Liver (tissue), 9 donors: Measurements from ENCODE around the gene DNAH1. TPM values are rescaled to one million over a fixed set of nuclear protein-coding genes. Genes with fewer than 3 reads are reported as not detected.

Experiments used
- DNase-seq: peaks from one replicate; pipeline ENCODE4 v3.0.0-alpha.2; 2017; ENCODE audit warnings: low spot score
- H3K27ac ChIP-seq, 2 donors: one replicate each; pipeline ENCODE4 v1.7.0; 2013; ENCODE audit warnings: inconsistent platforms in 2 of 2, low read length in 2 of 2, control low read depth in 1 of 2, low read depth in 1 of 2, mild to moderate bottlenecking in 1 of 2
- H3K27me3 ChIP-seq, 4 donors: one replicate each; pipeline versions ENCODE4 v1.6.1 to v1.7.0; 2013; ENCODE audit warnings: low read length in 3 of 4, inconsistent platforms in 1 of 4, mild to moderate bottlenecking in 1 of 4, moderate library complexity in 1 of 4; ENCODE audit not compliant: control insufficient read depth in 4 of 4, insufficient read depth in 4 of 4
- H3K36me3 ChIP-seq, 4 donors: one replicate each; pipeline versions ENCODE4 v1.6.1 to v1.7.0; 2013; ENCODE audit warnings: low read length in 3 of 4, mild to moderate bottlenecking in 3 of 4, low read depth in 1 of 4, moderate library complexity in 1 of 4; ENCODE audit not compliant: control insufficient read depth in 4 of 4, insufficient read depth in 3 of 4
- H3K4me1 ChIP-seq, 4 donors: one replicate each; pipeline versions ENCODE4 v1.6.1 to v1.7.0; 2013; ENCODE audit warnings: low read length in 3 of 4, mild to moderate bottlenecking in 3 of 4, moderate library complexity in 1 of 4; ENCODE audit not compliant: control insufficient read depth in 4 of 4, insufficient read depth in 4 of 4
- H3K4me3 ChIP-seq, 3 donors: one replicate each; pipeline versions ENCODE4 v1.6.1 to v1.7.0; 2013; ENCODE audit warnings: low read length in 3 of 3, control low read depth in 1 of 3, low read depth in 1 of 3, mild to moderate bottlenecking in 1 of 3
- H3K9ac ChIP-seq, 2 donors: one replicate each; pipeline ENCODE4 v1.7.0; 2013; ENCODE audit warnings: low read length in 2 of 2, mild to moderate bottlenecking in 2 of 2, moderate library complexity in 2 of 2, control low read depth in 1 of 2, low read depth in 1 of 2
- H3K9me3 ChIP-seq, 4 donors: one replicate each; pipeline versions ENCODE4 v1.6.1 to v1.7.0; 2013; ENCODE audit warnings: low read length in 3 of 4; ENCODE audit not compliant: control insufficient read depth in 4 of 4
- ATF3 ChIP-seq: IDR thresholded peaks from 2 replicates; pipeline ENCODE4 v1.6.1; 2016; ENCODE audit warnings: antibody characterized with exemption
- FOXA2 ChIP-seq: IDR thresholded peaks from 2 replicates; pipeline ENCODE4 v1.6.1; 2016; ENCODE audit warnings: antibody characterized with exemption
- GABPA ChIP-seq, 2 donors: IDR thresholded peaks in 1 of 2; conservative IDR thresholded peaks in 1 of 2; 2 replicates each; pipeline ENCODE4 v1.6.1; 2016; ENCODE audit warnings: antibody characterized with exemption in 2 of 2, mild to moderate bottlenecking in 1 of 2, moderate library complexity in 1 of 2
- HNF4A ChIP-seq, 2 donors: conservative IDR thresholded peaks; 2 replicates each; pipeline ENCODE4 v1.6.1; 2016; ENCODE audit warnings: antibody characterized with exemption in 2 of 2, mild to moderate bottlenecking in 2 of 2
- HNF4G ChIP-seq: IDR thresholded peaks from 2 replicates; pipeline ENCODE4 v1.6.1; 2016; ENCODE audit warnings: antibody characterized with exemption
- JUND ChIP-seq, 2 donors: IDR thresholded peaks; 2 replicates each; pipeline ENCODE4 v1.6.1; 2016; ENCODE audit warnings: antibody characterized with exemption in 2 of 2
- NR2F2 ChIP-seq: IDR thresholded peaks from 2 replicates; pipeline ENCODE4 v1.6.1; 2016; ENCODE audit warnings: antibody characterized with exemption
- RAD21 ChIP-seq, 2 donors: IDR thresholded peaks; 2 replicates each; pipeline ENCODE4 v1.6.1; 2016; ENCODE audit warnings: antibody characterized with exemption in 2 of 2, mild to moderate bottlenecking in 2 of 2
- REST ChIP-seq: IDR thresholded peaks from 2 replicates; pipeline ENCODE4 v1.6.1; 2016; ENCODE audit warnings: antibody characterized with exemption, mild to moderate bottlenecking
- SP1 ChIP-seq: IDR thresholded peaks from 2 replicates; pipeline ENCODE4 v1.6.1; 2018; ENCODE audit warnings: antibody characterized with exemption, mild to moderate bottlenecking
- TAF1 ChIP-seq: conservative IDR thresholded peaks from 2 replicates; pipeline ENCODE4 v1.6.1; 2016; ENCODE audit warnings: antibody characterized with exemption, mild to moderate bottlenecking
- YY1 ChIP-seq: IDR thresholded peaks from 2 replicates; pipeline ENCODE4 v1.6.1; 2016; ENCODE audit warnings: antibody characterized with exemption, mild to moderate bottlenecking
- WGBS: extraction: QIAGEN DNeasy Blood & Tissue Kit; methylation state at CpG from one replicate; pipeline ENCODE4 v1.1.7; 2013; 5-methylcytosine and 5-hydroxymethylcytosine counted together
- polyA plus RNA-seq, 2 donors: library from polyadenylated mRNA; stranded (reverse) in 1 of 2; unstranded in 1 of 2; fragments of 200-250 nt in 1 of 2; fragments of >200 nt in 1 of 2; fragmentation: Nextera tagmentation in 1 of 2; extraction: Ambion mirVana in 1 of 2; gene quantifications; one replicate each; pipeline versions ENCODE4 v1.2.1 to v1.2.3, GENCODE V29; 2013 to 2015
- total RNA-seq, 2 donors: library from RNA; depleted of rRNA; stranded (reverse); fragments of >200 nt; gene quantifications; one replicate each; pipeline ENCODE4 v1.2.3, GENCODE V29; 2014
- TF ChIP-seq, protein P1 (sequence below): fragments of 150-350 bp; IDR thresholded peaks from 2 replicates; pipeline ENCODE4 v1.5.1; 2017; ENCODE audit warnings: improper control_type of control experiment, low read depth, low read length; ENCODE audit not compliant: missing input control
- donor health status: healthy.
- donor health status: healthy.
- donor health status: healthy.
- donor health status: healthy.
- donor health status: healthy.

Gene DNAH1
- total and polyA plus RNA-seq, 4 donors, result 1.5 to 6.0 (median 2.5) TPM

DNA sequence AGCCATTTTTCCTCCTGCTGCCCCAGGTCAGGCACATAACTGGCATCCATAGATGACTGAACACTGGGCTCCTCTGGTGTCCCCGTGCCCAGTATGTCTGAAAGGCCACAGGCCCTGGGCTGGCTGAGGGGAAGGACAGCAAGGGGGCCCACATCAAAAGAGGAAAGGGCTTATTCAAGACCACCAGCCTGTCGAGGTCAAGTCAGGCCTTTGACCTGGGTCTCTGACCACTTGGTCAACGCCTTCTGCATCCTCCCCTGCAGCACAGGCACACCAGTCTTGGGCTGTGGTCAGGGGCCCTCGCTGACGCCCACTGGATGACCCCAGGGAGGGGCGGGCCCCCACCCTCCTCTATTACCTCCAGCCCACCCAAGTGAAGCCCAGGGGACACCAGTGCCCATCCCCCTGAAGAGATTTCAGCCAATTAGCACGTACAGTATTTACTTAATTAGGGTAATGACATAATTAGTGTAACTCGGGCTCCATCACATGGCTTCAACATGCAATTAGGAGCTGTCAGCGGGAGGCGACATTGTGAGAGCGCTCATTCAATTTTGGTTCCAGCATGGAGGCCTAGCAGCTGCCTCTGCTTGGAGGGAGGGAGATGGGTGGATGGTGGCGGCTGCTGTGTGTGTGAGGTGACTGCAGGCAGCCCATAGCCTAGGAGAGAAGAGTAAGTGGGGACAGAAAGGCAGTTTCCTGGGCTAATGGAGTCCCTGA lies 13.5 kb upstream of the DNAH1 start:
- H3K9ac ChIP-seq, result no peak overlapping the region
- no peak for TF ChIP-seq NR2F2
- no peak overlapping the region for H3K4me3 ChIP-seq
- 91% methylated on average over 12 of the region's 12 CpGs for WGBS
- H3K27ac ChIP-seq, result no peak overlapping the region
- H3K4me1 ChIP-seq, result peaks cover 0 to 24% (median 7%) of the 10 kb centered on the region in 4 donors
- H3K9me3 ChIP-seq, result no peaks in the 10 kb centered on the region
- H3K27me3 ChIP-seq, result no peaks in the 10 kb centered on the region
- H3K36me3 ChIP-seq, result no peaks in the 10 kb centered on the region
- DNase-seq, result no peak

- 85% methylated on average over 2 of the region's 2 CpGs for WGBS
These were observed 12.3 kb upstream of the DNAH1 start for GRCh38 chr3:52303811-52304210.

More at GRCh38 chr3:52303811-52304210, 12.3 kb upstream of the DNAH1 start:
- H3K27me3 ChIP-seq, result no peaks in the 10 kb centered on the region
- H3K27ac ChIP-seq, result no peak overlapping the region
- peaks cover 0 to 13% (median 2%) of the 10 kb centered on the region in 4 donors for H3K4me1 ChIP-seq
- DNase-seq, result no peak
- no peak overlapping the region for H3K9ac ChIP-seq
- H3K4me3 ChIP-seq, result no peak overlapping the region
- H3K9me3 ChIP-seq, result no peaks in the 10 kb centered on the region
- H3K36me3 ChIP-seq, result no peaks in the 10 kb centered on the region
- TF ChIP-seq YY1 (no peak), SP1 (no peak), HNF4A (conservative IDR thresholded peaks at IDR 0.05) (no peak), ATF3 (no peak), GABPA (IDR thresholded peaks at IDR 0.05 in 1 of 2, conservative IDR thresholded peaks at IDR 0.05 in 1 of 2) (no peak), TAF1 (no peak), NR2F2 (no peak), HNF4G (no peak), RAD21 (IDR thresholded peaks at IDR 0.05) (no peak), FOXA2 (no peak), REST (no peak), JUND (IDR thresholded peaks at IDR 0.05) (no peak)
- TF ChIP-seq, protein P1, sequence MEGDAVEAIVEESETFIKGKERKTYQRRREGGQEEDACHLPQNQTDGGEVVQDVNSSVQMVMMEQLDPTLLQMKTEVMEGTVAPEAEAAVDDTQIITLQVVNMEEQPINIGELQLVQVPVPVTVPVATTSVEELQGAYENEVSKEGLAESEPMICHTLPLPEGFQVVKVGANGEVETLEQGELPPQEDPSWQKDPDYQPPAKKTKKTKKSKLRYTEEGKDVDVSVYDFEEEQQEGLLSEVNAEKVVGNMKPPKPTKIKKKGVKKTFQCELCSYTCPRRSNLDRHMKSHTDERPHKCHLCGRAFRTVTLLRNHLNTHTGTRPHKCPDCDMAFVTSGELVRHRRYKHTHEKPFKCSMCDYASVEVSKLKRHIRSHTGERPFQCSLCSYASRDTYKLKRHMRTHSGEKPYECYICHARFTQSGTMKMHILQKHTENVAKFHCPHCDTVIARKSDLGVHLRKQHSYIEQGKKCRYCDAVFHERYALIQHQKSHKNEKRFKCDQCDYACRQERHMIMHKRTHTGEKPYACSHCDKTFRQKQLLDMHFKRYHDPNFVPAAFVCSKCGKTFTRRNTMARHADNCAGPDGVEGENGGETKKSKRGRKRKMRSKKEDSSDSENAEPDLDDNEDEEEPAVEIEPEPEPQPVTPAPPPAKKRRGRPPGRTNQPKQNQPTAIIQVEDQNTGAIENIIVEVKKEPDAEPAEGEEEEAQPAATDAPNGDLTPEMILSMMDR, result no peak
